Esophagus squamous epithelium (tissue), 4 donors: ENCODE data around the gene DTD2.

Experiments
- CTCF ChIP-seq, 6 experiments: fragments of 450-650 bp in 4 of 6; fragments of 200-600 bp in 2 of 6; sonication (generic) in 2 of 6; IDR thresholded peaks; one replicate each; pipeline ENCODE4 v1.5.1; 2016 to 2019; ENCODE audit warnings: antibody characterized with exemption in 6 of 6, mild to moderate bottlenecking in 4 of 6, moderate library complexity in 4 of 6
- POLR2A ChIP-seq, 4 donors: fragments of 450-650 bp; IDR thresholded peaks; one replicate each; pipeline ENCODE4 v1.6.1; 2017; ENCODE audit warnings: antibody characterized with exemption in 4 of 4, mild to moderate bottlenecking in 4 of 4, moderate library complexity in 3 of 4

- TF ChIP-seq CTCF (IDR thresholded peaks at IDR 0.05) (no peak), POLR2A (IDR thresholded peaks at IDR 0.05) (no peak)
Observed at GRCh38 chr14:31405599-31406232, 51.6 kb downstream of the DTD2 start.
